SKM-1 (cell line): ENCODE measurements around the gene CEACAM21.

Source experiments
- DNase-seq: peaks from one replicate; lab custom pipeline; 2025; ENCODE audit not compliant: unreplicated experiment; lab: John Stamatoyannopoulos, UW

CEACAM21 gene

GRCh38 chr19:41616792-41617621, 41.0 kb downstream of the CEACAM21 start:
- DNase-seq = no peak

GRCh38 chr19:41617941-41618730, 42.2 kb downstream of the CEACAM21 start:
- DNase-seq = no peak

- DNase-seq = no peak
These were observed 43.1 kb downstream of the CEACAM21 start for GRCh38 chr19:41619018-41619556.

- DNase-seq = no peak
These were observed 44.2 kb downstream of the CEACAM21 start for GRCh38 chr19:41620171-41620570.

GRCh38 chr19:41621226-41621625, 45.3 kb downstream of the CEACAM21 start:
- no peak for DNase-seq

GRCh38 chr19:41621654-41622053, 45.7 kb downstream of the CEACAM21 start:
- no peak for DNase-seq

- no peak for DNase-seq
These were observed 47.4 kb downstream of the CEACAM21 start for GRCh38 chr19:41623360-41623759.

GRCh38 chr19:41624515-41624914, 48.5 kb downstream of the CEACAM21 start:
- no peak for DNase-seq

GRCh38 chr19:41624937-41625336, 49.0 kb downstream of the CEACAM21 start:
- no peak for DNase-seq

GRCh38 chr19:41626278-41626677, 50.3 kb downstream of the CEACAM21 start:
- DNase-seq = no peak

- no peak for DNase-seq
These were observed 50.9 kb downstream of the CEACAM21 start, which contains the start of gene CEACAM4 for GRCh38 chr19:41626877-41627276. Gene CEACAM4 (minus strand): TSS chr19:41627074. CDS start chr19:41626963, 111 bp downstream.

- DNase-seq = no peak
These were observed 52.2 kb downstream of the CEACAM21 start for GRCh38 chr19:41627966-41628675.
